ENCODE measurements around the gene DUSP16. TPM values are rescaled to one million over a fixed set of nuclear protein-coding genes. Genes with fewer than 3 reads are reported as not detected.

The DUSP16 gene
- total RNA-seq, 1 experiment from 2014 or later: 4.4 TPM

GRCh38 chr12:12501121-12501520 is 61.5 kb downstream of the DUSP16 start:
- no peak for TF ChIP-seq EZH2phosphoT487 (IDR thresholded peaks at IDR 0.05; ENCODE audit: borderline replicate concordance, low read length)
- no peak for TF ChIP-seq EZH2 (IDR thresholded peaks at IDR 0.05; ENCODE audit: low read length, unreplicated experiment)
- TF ChIP-seq CTCF (conservative IDR thresholded peaks at IDR 0.05; ENCODE audit: low read depth, low read length): no peak
- intact Hi-C loops (cut with micrococcal nuclease): no loop called here
- BruUV-seq (replicated peaks): no TSS peak
- no peaks in the 10 kb centered on the region for H3K36me3 ChIP-seq (ENCODE audit: low read depth, low read length)
- H2AFZ ChIP-seq (ENCODE audit: low read length): no peak overlapping the region
- H3K4me3 ChIP-seq (ENCODE audit: low read length): no peak overlapping the region
- H3K9ac ChIP-seq (ENCODE audit: low read length): no peak overlapping the region
- H3K9me3 ChIP-seq (ENCODE audit: low read length): no peaks in the 10 kb centered on the region
- ChIA-PET CTCF (no interaction called here), POLR2A (ENCODE audit: unreplicated experiment) (no interaction called here)
- H3K27ac ChIP-seq (ENCODE audit: low read length): no peak overlapping the region
- no peak overlapping the region for H3K4me2 ChIP-seq (ENCODE audit: low read length)
- H4K20me1 ChIP-seq (ENCODE audit: low read length): no peaks in the 10 kb centered on the region
- H3F3A ChIP-seq (ENCODE audit: low read length, unreplicated experiment): no peaks in the 10 kb centered on the region
- no peaks in the 10 kb centered on the region for H3K79me2 ChIP-seq (ENCODE audit: low read length)
- H3K9me2 ChIP-seq (replicated peaks; ENCODE audit: low read length): no peaks in the 10 kb centered on the region
- no peaks in the 10 kb centered on the region for H3K27me3 ChIP-seq (ENCODE audit: low read length)
- no peak for ATAC-seq
- H3K4me1 ChIP-seq (ENCODE audit: insufficient read depth, low read length): no peaks in the 10 kb centered on the region
- DNase-seq: no peak

GRCh38 chr12:12499909-12500604 is 62.6 kb downstream of the DUSP16 start:
- POLR2A ChIA-PET (ENCODE audit: unreplicated experiment): no interaction called here
- Histone ChIP-seq H3K36me3 (ENCODE audit: low read depth, low read length) (no peaks in the 10 kb centered on the region), H4K20me1 (ENCODE audit: low read length) (no peaks in the 10 kb centered on the region), H3K4me3 (ENCODE audit: low read length) (no peak overlapping the region), H3K9me2 (replicated peaks; ENCODE audit: low read length) (no peaks in the 10 kb centered on the region), H3K27ac (ENCODE audit: low read length) (no peak overlapping the region), H3K79me2 (ENCODE audit: low read length) (no peaks in the 10 kb centered on the region), H3K4me1 (ENCODE audit: insufficient read depth, low read length) (no peaks in the 10 kb centered on the region), H3K9ac (ENCODE audit: low read length) (no peak overlapping the region), H3K27me3 (ENCODE audit: low read length) (no peaks in the 10 kb centered on the region), H3F3A (ENCODE audit: low read length, unreplicated experiment) (no peaks in the 10 kb centered on the region), H3K9me3 (ENCODE audit: low read length) (no peaks in the 10 kb centered on the region), H3K4me2 (ENCODE audit: low read length) (no peak overlapping the region), H2AFZ (ENCODE audit: low read length) (no peak overlapping the region)
- ATAC-seq (no peak), DNase-seq (no peak)
- no TSS peak for BruUV-seq (replicated peaks)
- intact Hi-C loops (cut with micrococcal nuclease): no loop called here
- CTCF ChIA-PET: no interaction called here
- TF ChIP-seq EZH2 (IDR thresholded peaks at IDR 0.05; ENCODE audit: low read length, unreplicated experiment) (no peak), EZH2phosphoT487 (IDR thresholded peaks at IDR 0.05; ENCODE audit: borderline replicate concordance, low read length) (no peak), CTCF (conservative IDR thresholded peaks at IDR 0.05; ENCODE audit: low read depth, low read length) (no peak)

- POLR2A ChIA-PET (ENCODE audit: unreplicated experiment): no interaction called here
- Histone ChIP-seq H3K79me2 (ENCODE audit: low read length) (no peaks in the 10 kb centered on the region), H3K27me3 (ENCODE audit: low read length) (no peaks in the 10 kb centered on the region), H3F3A (ENCODE audit: low read length, unreplicated experiment) (no peaks in the 10 kb centered on the region), H3K4me2 (ENCODE audit: low read length) (no peak overlapping the region), H3K4me3 (ENCODE audit: low read length) (no peak overlapping the region), H3K9ac (ENCODE audit: low read length) (no peak overlapping the region), H4K20me1 (ENCODE audit: low read length) (no peaks in the 10 kb centered on the region), H2AFZ (ENCODE audit: low read length) (no peak overlapping the region), H3K4me1 (ENCODE audit: insufficient read depth, low read length) (no peaks in the 10 kb centered on the region), H3K9me2 (replicated peaks; ENCODE audit: low read length) (no peaks in the 10 kb centered on the region), H3K9me3 (ENCODE audit: low read length) (no peaks in the 10 kb centered on the region), H3K36me3 (ENCODE audit: low read depth, low read length) (no peaks in the 10 kb centered on the region), H3K27ac (ENCODE audit: low read length) (no peak overlapping the region)
- intact Hi-C loops (cut with micrococcal nuclease): no loop called here
- ATAC-seq: no peak
- CTCF ChIA-PET: no interaction called here
- TF ChIP-seq EZH2phosphoT487 (IDR thresholded peaks at IDR 0.05; ENCODE audit: borderline replicate concordance, low read length) (no peak), CTCF (conservative IDR thresholded peaks at IDR 0.05; ENCODE audit: low read depth, low read length) (no peak), EZH2 (IDR thresholded peaks at IDR 0.05; ENCODE audit: low read length, unreplicated experiment) (no peak)
- no peak for DNase-seq
- no TSS peak for BruUV-seq (replicated peaks)
Measured at GRCh38 chr12:12498210-12498609, 64.5 kb downstream of the DUSP16 start.

Measured in PC-3 (cell line).